Liver (tissue), 9 donors: Measurements from ENCODE around the gene ABCA3. TPM values are rescaled to one million over a fixed set of nuclear protein-coding genes. Genes with fewer than 3 reads are reported as not detected.

Experiments used
- DNase-seq: peaks from one replicate; pipeline ENCODE4 v3.0.0-alpha.2; 2017; ENCODE audit warnings: low spot score
- H3K27ac ChIP-seq, 2 donors: one replicate each; pipeline ENCODE4 v1.7.0; 2013; ENCODE audit warnings: inconsistent platforms in 2 of 2, low read length in 2 of 2, control low read depth in 1 of 2, low read depth in 1 of 2, mild to moderate bottlenecking in 1 of 2
- H3K27me3 ChIP-seq, 4 donors: one replicate each; pipeline versions ENCODE4 v1.6.1 to v1.7.0; 2013; ENCODE audit warnings: low read length in 3 of 4, inconsistent platforms in 1 of 4, mild to moderate bottlenecking in 1 of 4, moderate library complexity in 1 of 4; ENCODE audit not compliant: control insufficient read depth in 4 of 4, insufficient read depth in 4 of 4
- H3K36me3 ChIP-seq, 4 donors: one replicate each; pipeline versions ENCODE4 v1.6.1 to v1.7.0; 2013; ENCODE audit warnings: low read length in 3 of 4, mild to moderate bottlenecking in 3 of 4, low read depth in 1 of 4, moderate library complexity in 1 of 4; ENCODE audit not compliant: control insufficient read depth in 4 of 4, insufficient read depth in 3 of 4
- H3K4me1 ChIP-seq, 4 donors: one replicate each; pipeline versions ENCODE4 v1.6.1 to v1.7.0; 2013; ENCODE audit warnings: low read length in 3 of 4, mild to moderate bottlenecking in 3 of 4, moderate library complexity in 1 of 4; ENCODE audit not compliant: control insufficient read depth in 4 of 4, insufficient read depth in 4 of 4
- H3K4me3 ChIP-seq, 3 donors: one replicate each; pipeline versions ENCODE4 v1.6.1 to v1.7.0; 2013; ENCODE audit warnings: low read length in 3 of 3, control low read depth in 1 of 3, low read depth in 1 of 3, mild to moderate bottlenecking in 1 of 3
- H3K9ac ChIP-seq, 2 donors: one replicate each; pipeline ENCODE4 v1.7.0; 2013; ENCODE audit warnings: low read length in 2 of 2, mild to moderate bottlenecking in 2 of 2, moderate library complexity in 2 of 2, control low read depth in 1 of 2, low read depth in 1 of 2
- H3K9me3 ChIP-seq, 4 donors: one replicate each; pipeline versions ENCODE4 v1.6.1 to v1.7.0; 2013; ENCODE audit warnings: low read length in 3 of 4; ENCODE audit not compliant: control insufficient read depth in 4 of 4
- FOXA1 ChIP-seq: IDR thresholded peaks from 2 replicates; pipeline ENCODE4 v1.6.1; 2016; ENCODE audit warnings: antibody characterized with exemption
- FOXA2 ChIP-seq: IDR thresholded peaks from 2 replicates; pipeline ENCODE4 v1.6.1; 2016; ENCODE audit warnings: antibody characterized with exemption
- HNF4A ChIP-seq, 2 donors: conservative IDR thresholded peaks; 2 replicates each; pipeline ENCODE4 v1.6.1; 2016; ENCODE audit warnings: antibody characterized with exemption in 2 of 2, mild to moderate bottlenecking in 2 of 2
- HNF4G ChIP-seq: IDR thresholded peaks from 2 replicates; pipeline ENCODE4 v1.6.1; 2016; ENCODE audit warnings: antibody characterized with exemption
- NR2F2 ChIP-seq: IDR thresholded peaks from 2 replicates; pipeline ENCODE4 v1.6.1; 2016; ENCODE audit warnings: antibody characterized with exemption
- RAD21 ChIP-seq, 2 donors: IDR thresholded peaks; 2 replicates each; pipeline ENCODE4 v1.6.1; 2016; ENCODE audit warnings: antibody characterized with exemption in 2 of 2, mild to moderate bottlenecking in 2 of 2
- RXRA ChIP-seq, 2 donors: IDR thresholded peaks; 2 replicates each; pipeline ENCODE4 v1.6.1; 2017 to 2018; ENCODE audit warnings: antibody characterized with exemption in 2 of 2, mild to moderate bottlenecking in 1 of 2
- SP1 ChIP-seq: IDR thresholded peaks from 2 replicates; pipeline ENCODE4 v1.6.1; 2018; ENCODE audit warnings: antibody characterized with exemption, mild to moderate bottlenecking
- TAF1 ChIP-seq: conservative IDR thresholded peaks from 2 replicates; pipeline ENCODE4 v1.6.1; 2016; ENCODE audit warnings: antibody characterized with exemption, mild to moderate bottlenecking
- YY1 ChIP-seq: IDR thresholded peaks from 2 replicates; pipeline ENCODE4 v1.6.1; 2016; ENCODE audit warnings: antibody characterized with exemption, mild to moderate bottlenecking
- WGBS: extraction: QIAGEN DNeasy Blood & Tissue Kit; methylation state at CpG from one replicate; pipeline ENCODE4 v1.1.7; 2013; 5-methylcytosine and 5-hydroxymethylcytosine counted together
- polyA plus RNA-seq, 2 donors: library from polyadenylated mRNA; stranded (reverse) in 1 of 2; unstranded in 1 of 2; fragments of 200-250 nt in 1 of 2; fragments of >200 nt in 1 of 2; fragmentation: Nextera tagmentation in 1 of 2; extraction: Ambion mirVana in 1 of 2; gene quantifications; one replicate each; pipeline versions ENCODE4 v1.2.1 to v1.2.3, GENCODE V29; 2013 to 2015
- total RNA-seq, 2 donors: library from RNA; depleted of rRNA; stranded (reverse); fragments of >200 nt; gene quantifications; one replicate each; pipeline ENCODE4 v1.2.3, GENCODE V29; 2014
- TF ChIP-seq, protein P1 (sequence below): IDR thresholded peaks from 2 replicates; pipeline ENCODE4 v1.6.1; 2016; ENCODE audit warnings: antibody characterized with exemption
- TF ChIP-seq, protein P2 (sequence below): fragments of 150-350 bp; IDR thresholded peaks from 2 replicates; pipeline ENCODE4 v1.5.1; 2017; ENCODE audit warnings: improper control_type of control experiment, low read depth, low read length; ENCODE audit not compliant: missing input control
- TF ChIP-seq, protein P3 (sequence below): IDR thresholded peaks from 2 replicates; pipeline ENCODE4 v1.6.1; 2016; ENCODE audit warnings: antibody characterized with exemption, mild to moderate bottlenecking
- donor health status: healthy.
- donor health status: healthy.
- donor health status: healthy.
- donor health status: healthy.
- donor health status: healthy.

ABCA3 gene
- total and polyA plus RNA-seq, 4 donors: 0.47 to 1.1 (median 0.77) TPM

DNA sequence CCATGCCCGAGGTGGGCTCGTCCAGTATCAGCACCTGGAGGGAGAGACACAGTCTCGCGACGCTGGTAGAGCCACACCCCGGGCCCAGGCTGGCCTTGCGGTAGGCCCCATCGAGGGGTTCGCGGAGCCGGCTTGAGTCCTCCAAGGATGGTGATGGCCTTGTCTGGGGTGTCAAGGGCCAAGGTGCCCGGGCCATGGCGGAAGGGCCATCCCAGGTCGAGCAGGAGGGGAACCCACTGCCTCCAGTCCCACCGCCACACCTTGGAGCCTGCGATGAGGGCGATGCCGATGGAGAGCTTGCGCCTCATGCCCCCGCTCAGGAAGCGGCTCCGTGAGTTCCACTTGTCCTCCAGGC, 43.0 kb downstream of the ABCA3 start:
- DNase-seq: no peak
- 97% methylated on average over 22 of the region's 22 CpGs for WGBS
- Histone ChIP-seq H3K4me3 (no peak overlapping the region), H3K27me3 (no peaks in the 10 kb centered on the region), H3K9ac (no peak overlapping the region), H3K4me1 (no peaks in the 10 kb centered on the region), H3K9me3 (no peaks in the 10 kb centered on the region), H3K27ac (no peak overlapping the region), H3K36me3 (no peaks in the 10 kb centered on the region)
- TF ChIP-seq HNF4G (no peak), SP1 (no peak), NR2F2 (no peak)
- TF ChIP-seq, protein P1, sequence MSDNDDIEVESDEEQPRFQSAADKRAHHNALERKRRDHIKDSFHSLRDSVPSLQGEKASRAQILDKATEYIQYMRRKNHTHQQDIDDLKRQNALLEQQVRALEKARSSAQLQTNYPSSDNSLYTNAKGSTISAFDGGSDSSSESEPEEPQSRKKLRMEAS: no peak
- TF ChIP-seq, protein P2, sequence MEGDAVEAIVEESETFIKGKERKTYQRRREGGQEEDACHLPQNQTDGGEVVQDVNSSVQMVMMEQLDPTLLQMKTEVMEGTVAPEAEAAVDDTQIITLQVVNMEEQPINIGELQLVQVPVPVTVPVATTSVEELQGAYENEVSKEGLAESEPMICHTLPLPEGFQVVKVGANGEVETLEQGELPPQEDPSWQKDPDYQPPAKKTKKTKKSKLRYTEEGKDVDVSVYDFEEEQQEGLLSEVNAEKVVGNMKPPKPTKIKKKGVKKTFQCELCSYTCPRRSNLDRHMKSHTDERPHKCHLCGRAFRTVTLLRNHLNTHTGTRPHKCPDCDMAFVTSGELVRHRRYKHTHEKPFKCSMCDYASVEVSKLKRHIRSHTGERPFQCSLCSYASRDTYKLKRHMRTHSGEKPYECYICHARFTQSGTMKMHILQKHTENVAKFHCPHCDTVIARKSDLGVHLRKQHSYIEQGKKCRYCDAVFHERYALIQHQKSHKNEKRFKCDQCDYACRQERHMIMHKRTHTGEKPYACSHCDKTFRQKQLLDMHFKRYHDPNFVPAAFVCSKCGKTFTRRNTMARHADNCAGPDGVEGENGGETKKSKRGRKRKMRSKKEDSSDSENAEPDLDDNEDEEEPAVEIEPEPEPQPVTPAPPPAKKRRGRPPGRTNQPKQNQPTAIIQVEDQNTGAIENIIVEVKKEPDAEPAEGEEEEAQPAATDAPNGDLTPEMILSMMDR: no peak

DNA sequence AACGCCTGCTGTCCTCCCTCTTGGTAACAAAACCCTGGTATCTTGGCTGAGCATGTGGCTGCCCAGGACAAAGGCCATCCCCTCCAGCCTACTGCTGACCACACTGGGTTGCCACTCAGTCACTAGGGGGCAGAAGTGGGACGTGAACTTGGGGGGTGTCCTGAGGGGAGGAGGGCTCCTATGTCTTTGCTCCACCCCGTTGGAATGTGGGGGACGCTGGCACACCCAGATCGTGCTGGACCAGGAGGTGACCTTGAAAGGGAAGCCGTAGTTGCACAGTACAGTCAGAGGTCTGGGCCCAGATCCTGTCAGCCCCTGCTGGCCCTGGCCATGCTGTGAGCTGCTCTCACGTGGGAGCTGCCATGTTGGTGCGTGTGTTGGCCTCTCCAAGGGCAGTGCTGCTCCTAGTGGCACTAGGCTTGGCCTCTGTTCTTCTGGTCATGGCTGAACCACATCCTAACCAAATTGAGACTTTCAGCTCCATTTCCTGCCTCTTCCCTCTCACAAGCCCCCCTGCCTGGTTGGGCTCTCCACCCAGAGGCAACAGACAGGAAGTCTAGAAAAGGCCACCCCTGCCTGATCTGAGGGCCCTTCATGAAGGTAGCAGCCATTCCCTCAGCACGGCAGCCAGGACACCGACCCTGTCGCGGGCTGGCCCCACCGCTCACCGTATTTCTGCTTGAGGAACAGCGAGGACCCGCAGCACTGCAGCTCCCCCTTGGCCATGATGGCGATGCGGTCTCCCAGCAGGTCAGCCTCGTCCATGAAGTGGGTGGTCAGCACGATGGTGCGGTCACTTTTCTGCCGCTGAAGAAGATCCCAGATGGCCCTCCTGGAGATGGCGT, 43.6 kb downstream of the ABCA3 start:
- H3K27me3 ChIP-seq: no peaks in the 10 kb centered on the region
- H3K4me1 ChIP-seq: no peaks in the 10 kb centered on the region
- DNase-seq: no peak
- no peaks in the 10 kb centered on the region for H3K36me3 ChIP-seq
- no peaks in the 10 kb centered on the region for H3K9me3 ChIP-seq
- H3K27ac ChIP-seq: no peak overlapping the region
- WGBS: 83% methylated on average over 23 of the region's 23 CpGs
- H3K4me3 ChIP-seq: no peak overlapping the region
- TF ChIP-seq FOXA1 (no peak), HNF4A (conservative IDR thresholded peaks at IDR 0.05) (peak; percentile 4 to 17), SP1 (no peak), TAF1 (no peak), YY1 (no peak), NR2F2 (no peak), RXRA (IDR thresholded peaks at IDR 0.05) (no peak), FOXA2 (no peak), HNF4G (no peak), RAD21 (IDR thresholded peaks at IDR 0.05) (peak in 1 of 2 donors; percentile 75)
- TF ChIP-seq, protein P1: no peak
- TF ChIP-seq, protein P3, sequence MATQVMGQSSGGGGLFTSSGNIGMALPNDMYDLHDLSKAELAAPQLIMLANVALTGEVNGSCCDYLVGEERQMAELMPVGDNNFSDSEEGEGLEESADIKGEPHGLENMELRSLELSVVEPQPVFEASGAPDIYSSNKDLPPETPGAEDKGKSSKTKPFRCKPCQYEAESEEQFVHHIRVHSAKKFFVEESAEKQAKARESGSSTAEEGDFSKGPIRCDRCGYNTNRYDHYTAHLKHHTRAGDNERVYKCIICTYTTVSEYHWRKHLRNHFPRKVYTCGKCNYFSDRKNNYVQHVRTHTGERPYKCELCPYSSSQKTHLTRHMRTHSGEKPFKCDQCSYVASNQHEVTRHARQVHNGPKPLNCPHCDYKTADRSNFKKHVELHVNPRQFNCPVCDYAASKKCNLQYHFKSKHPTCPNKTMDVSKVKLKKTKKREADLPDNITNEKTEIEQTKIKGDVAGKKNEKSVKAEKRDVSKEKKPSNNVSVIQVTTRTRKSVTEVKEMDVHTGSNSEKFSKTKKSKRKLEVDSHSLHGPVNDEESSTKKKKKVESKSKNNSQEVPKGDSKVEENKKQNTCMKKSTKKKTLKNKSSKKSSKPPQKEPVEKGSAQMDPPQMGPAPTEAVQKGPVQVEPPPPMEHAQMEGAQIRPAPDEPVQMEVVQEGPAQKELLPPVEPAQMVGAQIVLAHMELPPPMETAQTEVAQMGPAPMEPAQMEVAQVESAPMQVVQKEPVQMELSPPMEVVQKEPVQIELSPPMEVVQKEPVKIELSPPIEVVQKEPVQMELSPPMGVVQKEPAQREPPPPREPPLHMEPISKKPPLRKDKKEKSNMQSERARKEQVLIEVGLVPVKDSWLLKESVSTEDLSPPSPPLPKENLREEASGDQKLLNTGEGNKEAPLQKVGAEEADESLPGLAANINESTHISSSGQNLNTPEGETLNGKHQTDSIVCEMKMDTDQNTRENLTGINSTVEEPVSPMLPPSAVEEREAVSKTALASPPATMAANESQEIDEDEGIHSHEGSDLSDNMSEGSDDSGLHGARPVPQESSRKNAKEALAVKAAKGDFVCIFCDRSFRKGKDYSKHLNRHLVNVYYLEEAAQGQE: no peak
- TF ChIP-seq, protein P2: peak; percentile 40
- H3K9ac ChIP-seq: no peak overlapping the region
